ENCODE measurements around the gene SNCB. TPM values are rescaled to one million over a fixed set of nuclear protein-coding genes. Genes with fewer than 3 reads are reported as not detected.

The SNCB gene
- total and polyA plus RNA-seq, 2 experiments from 2014 or later = not detected

GRCh38 chr5:176651472-176651980 lies 21.2 kb upstream of the SNCB start:
- no peaks in the 10 kb centered on the region for H3K36me3 ChIP-seq (ENCODE audit: low read depth)
- no peaks in the 10 kb centered on the region for H3K9me2 ChIP-seq (ENCODE audit: insufficient read depth)

GRCh38 chr5:176650354-176650884 lies 20.1 kb upstream of the SNCB start:
- H2AFZ ChIP-seq = no peak overlapping the region
- 81 to 82% methylated on average over 6 to 8 of the region's 8 CpGs for WGBS, 2 experiments (ENCODE audit: low coverage in 1 of 2, low lambda C conversion rate in 2 of 2, missing lambda C conversion rate in 2 of 2)
- H3K9ac ChIP-seq = no peak overlapping the region
- no peak overlapping the region for H3K4me3 ChIP-seq
- no peaks in the 10 kb centered on the region for H3K27me3 ChIP-seq (replicated peaks; ENCODE audit: insufficient read depth)
- H3F3A ChIP-seq (ENCODE audit: insufficient read depth) = peaks cover 16% of the 10 kb centered on the region
- in situ Hi-C loops (cut with MboI) = no loop called here
- no peaks in the 10 kb centered on the region for H3K36me3 ChIP-seq (ENCODE audit: low read depth)
- peaks cover 36% of the 10 kb centered on the region for H3K79me2 ChIP-seq (ENCODE audit: insufficient read depth)
- no peaks in the 10 kb centered on the region for H3K9me3 ChIP-seq (ENCODE audit: low read depth)
- H3K4me1 ChIP-seq (ENCODE audit: insufficient read depth) = peaks cover 21% of the 10 kb centered on the region
- no peak for DNase-seq
- H3K9me2 ChIP-seq (ENCODE audit: insufficient read depth) = no peaks in the 10 kb centered on the region
- no peaks in the 10 kb centered on the region for H4K20me1 ChIP-seq (ENCODE audit: insufficient read depth)
- no peak overlapping the region for H3K4me2 ChIP-seq (ENCODE audit: unreplicated experiment)
- TF ChIP-seq EZH2phosphoT487 (IDR thresholded peaks at IDR 0.05; ENCODE audit: insufficient read depth, low read depth) (no peak), EZH2 (IDR thresholded peaks at IDR 0.05; ENCODE audit: insufficient read depth, poor library complexity, severe bottlenecking) (no peak)
- H3K27ac ChIP-seq = no peak overlapping the region

More at GRCh38 chr5:176651472-176651980, 21.2 kb upstream of the SNCB start:
- Histone ChIP-seq H3F3A (ENCODE audit: insufficient read depth) (peaks cover 16% of the 10 kb centered on the region), H3K27me3 (replicated peaks; ENCODE audit: insufficient read depth) (no peaks in the 10 kb centered on the region), H4K20me1 (ENCODE audit: insufficient read depth) (no peaks in the 10 kb centered on the region), H3K27ac (no peak overlapping the region), H3K4me3 (no peak overlapping the region), H3K4me1 (ENCODE audit: insufficient read depth) (peaks cover 21% of the 10 kb centered on the region), H2AFZ (no peak overlapping the region), H3K4me2 (ENCODE audit: unreplicated experiment) (no peak overlapping the region), H3K9me3 (ENCODE audit: low read depth) (no peaks in the 10 kb centered on the region), H3K79me2 (ENCODE audit: insufficient read depth) (peaks cover 36% of the 10 kb centered on the region), H3K9ac (no peak overlapping the region)
- no peak for DNase-seq
- in situ Hi-C loops (cut with MboI) = no loop called here
- WGBS, 2 experiments (ENCODE audit: low coverage in 1 of 2, low lambda C conversion rate in 2 of 2, missing lambda C conversion rate in 2 of 2) = 84 to 86% methylated on average over 16 to 17 of the region's 17 CpGs
- no peak for TF ChIP-seq EZH2phosphoT487 (IDR thresholded peaks at IDR 0.05; ENCODE audit: insufficient read depth, low read depth)
- no peak for TF ChIP-seq EZH2 (IDR thresholded peaks at IDR 0.05; ENCODE audit: insufficient read depth, poor library complexity, severe bottlenecking)

GRCh38 chr5:176648474-176649194 lies 18.3 kb upstream of the SNCB start:
- H3F3A ChIP-seq (ENCODE audit: insufficient read depth) = peaks cover 15% of the 10 kb centered on the region
- peaks cover 36% of the 10 kb centered on the region for H3K79me2 ChIP-seq (ENCODE audit: insufficient read depth)
- no peaks in the 10 kb centered on the region for H4K20me1 ChIP-seq (ENCODE audit: insufficient read depth)
- H3K4me3 ChIP-seq = peak overlapping the region; percentile 86
- H3K27ac ChIP-seq = no peak overlapping the region
- peak overlapping the region; percentile 86 for H2AFZ ChIP-seq
- H3K9me3 ChIP-seq (ENCODE audit: low read depth) = no peaks in the 10 kb centered on the region
- in situ Hi-C loops (cut with MboI) = no loop called here
- no peaks in the 10 kb centered on the region for H3K27me3 ChIP-seq (replicated peaks; ENCODE audit: insufficient read depth)
- 58 to 62% methylated on average over 14 to 15 of the region's 15 CpGs for WGBS, 2 experiments (ENCODE audit: low coverage in 1 of 2, low lambda C conversion rate in 2 of 2, missing lambda C conversion rate in 2 of 2)
- peak; percentile 45 for DNase-seq
- H3K9ac ChIP-seq = peak overlapping the region; percentile 90
- peaks cover 18% of the 10 kb centered on the region for H3K4me1 ChIP-seq (ENCODE audit: insufficient read depth)
- peak overlapping the region; percentile 89 for H3K4me2 ChIP-seq (ENCODE audit: unreplicated experiment)
- H3K36me3 ChIP-seq (ENCODE audit: low read depth) = no peaks in the 10 kb centered on the region
- no peaks in the 10 kb centered on the region for H3K9me2 ChIP-seq (ENCODE audit: insufficient read depth)
- TF ChIP-seq EZH2 (IDR thresholded peaks at IDR 0.05; ENCODE audit: insufficient read depth, poor library complexity, severe bottlenecking) (no peak), EZH2phosphoT487 (IDR thresholded peaks at IDR 0.05; ENCODE audit: insufficient read depth, low read depth) (no peak)

GRCh38 chr5:176647843-176648473 lies 17.6 kb upstream of the SNCB start:
- Histone ChIP-seq H4K20me1 (ENCODE audit: insufficient read depth) (no peaks in the 10 kb centered on the region), H3K27me3 (replicated peaks; ENCODE audit: insufficient read depth) (no peaks in the 10 kb centered on the region), H3K36me3 (ENCODE audit: low read depth) (no peaks in the 10 kb centered on the region), H3K9me3 (ENCODE audit: low read depth) (no peaks in the 10 kb centered on the region), H3K27ac (peak overlapping the region; percentile 35; the same call in 1 of the 2 replicates), H3K79me2 (ENCODE audit: insufficient read depth) (peaks cover 36% of the 10 kb centered on the region), H3K4me3 (peak overlapping the region; percentile 86), H3K4me2 (ENCODE audit: unreplicated experiment) (peak overlapping the region; percentile 89), H3F3A (ENCODE audit: insufficient read depth) (peaks cover 9% of the 10 kb centered on the region), H3K4me1 (ENCODE audit: insufficient read depth) (peaks cover 11% of the 10 kb centered on the region; the same call in 1 of the 2 replicates), H3K9ac (peak overlapping the region; percentile 90), H3K9me2 (ENCODE audit: insufficient read depth) (no peaks in the 10 kb centered on the region), H2AFZ (peak overlapping the region; percentile 86)
- in situ Hi-C loops (cut with MboI) = no loop called here
- 2% methylated on average over 20 of the region's 20 CpGs for WGBS, 2 experiments (ENCODE audit: low coverage in 1 of 2, low lambda C conversion rate in 2 of 2, missing lambda C conversion rate in 2 of 2)
- DNase-seq = peak; percentile 47
- no peak for TF ChIP-seq EZH2 (IDR thresholded peaks at IDR 0.05; ENCODE audit: insufficient read depth, poor library complexity, severe bottlenecking)
- TF ChIP-seq EZH2phosphoT487 (IDR thresholded peaks at IDR 0.05; ENCODE audit: insufficient read depth, low read depth) = no peak

Data from GM23248 (cell line).